ENCODE results near the gene VKORC1L1.

Gene VKORC1L1

GRCh38 chr7:65992526-65992925 is 119.7 kb downstream of the VKORC1L1 start:
- no peak for TF ChIP-seq MAX (IDR thresholded peaks at IDR 0.05)
- no peak for TF ChIP-seq TCF12 (IDR thresholded peaks at IDR 0.05; ENCODE audit: low read depth)
- no peak for TF ChIP-seq CEBPB (IDR thresholded peaks at IDR 0.05)
- no peak for TF ChIP-seq USF1 (IDR thresholded peaks at IDR 0.05)
- TF ChIP-seq NFIC (IDR thresholded peaks at IDR 0.05) = no peak
- TF ChIP-seq CREB1 (IDR thresholded peaks at IDR 0.05; ENCODE audit: low read depth) = no peak
- TF ChIP-seq ZBTB7A (IDR thresholded peaks at IDR 0.05; ENCODE audit: low read depth) = no peak
- TF ChIP-seq YY1 (IDR thresholded peaks at IDR 0.05; ENCODE audit: low read depth) = no peak
- TF ChIP-seq RAD21 (IDR thresholded peaks at IDR 0.05; ENCODE audit: low read depth) = no peak
- TF ChIP-seq TEAD4 (IDR thresholded peaks at IDR 0.05) = no peak
- no peak for TF ChIP-seq TAF1 (IDR thresholded peaks at IDR 0.05; ENCODE audit: low read depth)
- no peak for TF ChIP-seq EGR1 (IDR thresholded peaks at IDR 0.05)
- no peak for TF ChIP-seq EP300 (IDR thresholded peaks at IDR 0.05; ENCODE audit: borderline replicate concordance)
- no peak for TF ChIP-seq FOXM1 (IDR thresholded peaks at IDR 0.05; ENCODE audit: borderline replicate concordance, low read depth)
- no peak for TF ChIP-seq REST (IDR thresholded peaks at IDR 0.05; ENCODE audit: low read depth)

- no peak for TF ChIP-seq TAF1 (IDR thresholded peaks at IDR 0.05; ENCODE audit: low read depth)
- TF ChIP-seq RAD21 (IDR thresholded peaks at IDR 0.05; ENCODE audit: low read depth) = no peak
- TF ChIP-seq USF1 (IDR thresholded peaks at IDR 0.05) = no peak
- TF ChIP-seq CREB1 (IDR thresholded peaks at IDR 0.05; ENCODE audit: low read depth) = no peak
- TF ChIP-seq REST (IDR thresholded peaks at IDR 0.05; ENCODE audit: low read depth) = no peak
- no peak for TF ChIP-seq CEBPB (IDR thresholded peaks at IDR 0.05)
- TF ChIP-seq NFIC (IDR thresholded peaks at IDR 0.05) = no peak
- TF ChIP-seq TCF12 (IDR thresholded peaks at IDR 0.05; ENCODE audit: low read depth) = no peak
- TF ChIP-seq MAX (IDR thresholded peaks at IDR 0.05) = no peak
- TF ChIP-seq TEAD4 (IDR thresholded peaks at IDR 0.05) = no peak
- TF ChIP-seq FOXM1 (IDR thresholded peaks at IDR 0.05; ENCODE audit: borderline replicate concordance, low read depth) = no peak
- TF ChIP-seq EP300 (IDR thresholded peaks at IDR 0.05; ENCODE audit: borderline replicate concordance) = no peak
- no peak for TF ChIP-seq YY1 (IDR thresholded peaks at IDR 0.05; ENCODE audit: low read depth)
- TF ChIP-seq EGR1 (IDR thresholded peaks at IDR 0.05) = no peak
Observed at GRCh38 chr7:66007232-66007631, 134.4 kb downstream of the VKORC1L1 start.
